Body of pancreas (tissue), 4 donors: Measurements from ENCODE around the gene PLET1.

Experiments used
- CTCF ChIP-seq, 7 experiments: fragments of 450-650 bp in 4 of 7; fragments of 200-600 bp in 3 of 7; sonication (generic) in 3 of 7; IDR thresholded peaks; one replicate each; pipeline ENCODE4 v1.5.1; 2016 to 2019; ENCODE audit warnings: antibody characterized with exemption in 7 of 7
- POLR2A ChIP-seq, 3 donors: fragments of 450-650 bp; IDR thresholded peaks; one replicate each; pipeline ENCODE4 v1.6.1; 2016; ENCODE audit warnings: antibody characterized with exemption in 3 of 3, mild to moderate bottlenecking in 2 of 3

GRCh38 chr11:112292785-112293407 lies 32.2 kb upstream of the PLET1 start:
- TF ChIP-seq CTCF (IDR thresholded peaks at IDR 0.05): no peak
- no peak for TF ChIP-seq POLR2A (IDR thresholded peaks at IDR 0.05)
